ENCODE results near the gene MMP25. TPM values are rescaled to one million over a fixed set of nuclear protein-coding genes. Genes with fewer than 3 reads are reported as not detected.

MMP25 gene
- total RNA-seq, 2 experiments from 2014 or later, result 0.63 to 5.6 TPM

- Histone ChIP-seq H3K9me3 (ENCODE audit: low read length) (no peaks in the 10 kb centered on the region), H3K9me2 (ENCODE audit: insufficient read depth, low read length) (no peaks in the 10 kb centered on the region), H3K4me2 (ENCODE audit: low read length) (no peak within 1 kb of the TSS), H2AFZ (ENCODE audit: low read length) (no peak within 1 kb of the TSS), H3K4me3 (ENCODE audit: low read depth, low read length, poor library complexity, severe bottlenecking) (no peak within 1 kb of the TSS), H4K20me1 (ENCODE audit: insufficient read depth, low read length) (no peaks in the 10 kb centered on the region), H3K79me2 (ENCODE audit: insufficient read depth, low read depth, low read length) (no peaks in the 10 kb centered on the region), H3K36me3 (ENCODE audit: insufficient read depth, low read length) (no peaks in the 10 kb centered on the region), H3K27ac (ENCODE audit: low read depth, low read length, poor library complexity, severe bottlenecking) (no peak within 1 kb of the TSS), H3K4me1 (ENCODE audit: insufficient read depth, low read length, poor library complexity, severe bottlenecking) (no peaks in the 10 kb centered on the region)
- ChIA-PET POLR2A (no interaction called here), CTCF (ENCODE audit: unreplicated experiment) (no interaction called here)
- intact Hi-C loops (cut with micrococcal nuclease; ENCODE audit: unreplicated experiment), result no loop called here
- DNase-seq (ENCODE audit: low spot score), result no peak
- BruUV-seq (replicated peaks), result no TSS peak
- TF ChIP-seq CTCF (conservative IDR thresholded peaks at IDR 0.05; ENCODE audit: low read length) (no peak), EZH2phosphoT487 (IDR thresholded peaks at IDR 0.05; ENCODE audit: borderline replicate concordance, low read depth, low read length) (no peak)
Measured at GRCh38 chr16:3036726-3037315, 9.5 kb upstream of the MMP25 start, which contains the start of gene BICDL2. Gene BICDL2, minus strand, starts transcription at chr16:3036944. Its CDS starts 1,448 bp downstream, at chr16:3035496.

GRCh38 chr16:3038256-3038655 lies 8.1 kb upstream of the MMP25 start:
- no peak overlapping the region for H3K4me3 ChIP-seq (ENCODE audit: low read depth, low read length, poor library complexity, severe bottlenecking)
- H3K36me3 ChIP-seq (ENCODE audit: insufficient read depth, low read length), result no peaks in the 10 kb centered on the region
- no peak overlapping the region for H3K4me2 ChIP-seq (ENCODE audit: low read length)
- DNase-seq (ENCODE audit: low spot score), result no peak
- no peaks in the 10 kb centered on the region for H3K4me1 ChIP-seq (ENCODE audit: insufficient read depth, low read length, poor library complexity, severe bottlenecking)
- no peak overlapping the region for H2AFZ ChIP-seq (ENCODE audit: low read length)
- H3K79me2 ChIP-seq (ENCODE audit: insufficient read depth, low read depth, low read length), result no peaks in the 10 kb centered on the region
- no peaks in the 10 kb centered on the region for H3K9me2 ChIP-seq (ENCODE audit: insufficient read depth, low read length)
- ChIA-PET CTCF (ENCODE audit: unreplicated experiment) (interaction anchor here (1.3 kb wide), 1 partner anchor 10 kb away, joined by 9 read pairs; no protein-coding TSS in a partner anchor), POLR2A (no interaction called here)
- H4K20me1 ChIP-seq (ENCODE audit: insufficient read depth, low read length), result no peaks in the 10 kb centered on the region
- no TSS peak for BruUV-seq (replicated peaks)
- intact Hi-C loops (cut with micrococcal nuclease; ENCODE audit: unreplicated experiment), result no loop called here
- no peaks in the 10 kb centered on the region for H3K9me3 ChIP-seq (ENCODE audit: low read length)
- no peak for TF ChIP-seq CTCF (conservative IDR thresholded peaks at IDR 0.05; ENCODE audit: low read length)
- no peak for TF ChIP-seq EZH2phosphoT487 (IDR thresholded peaks at IDR 0.05; ENCODE audit: borderline replicate concordance, low read depth, low read length)
- no peak overlapping the region for H3K27ac ChIP-seq (ENCODE audit: low read depth, low read length, poor library complexity, severe bottlenecking)

GRCh38 chr16:3038896-3039295 lies 7.5 kb upstream of the MMP25 start:
- CTCF ChIA-PET (ENCODE audit: unreplicated experiment), result interaction anchor here (1.3 kb wide), 1 partner anchor 11 kb away, joined by 9 read pairs; no protein-coding TSS in a partner anchor
- no peak overlapping the region for H3K4me2 ChIP-seq (ENCODE audit: low read length)

More at GRCh38 chr16:3038896-3039295, 7.5 kb upstream of the MMP25 start:
- intact Hi-C loops (cut with micrococcal nuclease; ENCODE audit: unreplicated experiment), result no loop called here
- POLR2A ChIA-PET, result no interaction called here
- no peak overlapping the region for H3K4me3 ChIP-seq (ENCODE audit: low read depth, low read length, poor library complexity, severe bottlenecking)
- H3K36me3 ChIP-seq (ENCODE audit: insufficient read depth, low read length), result no peaks in the 10 kb centered on the region
- no peaks in the 10 kb centered on the region for H4K20me1 ChIP-seq (ENCODE audit: insufficient read depth, low read length)
- no peak overlapping the region for H3K27ac ChIP-seq (ENCODE audit: low read depth, low read length, poor library complexity, severe bottlenecking)
- DNase-seq (ENCODE audit: low spot score), result no peak
- TF ChIP-seq EZH2phosphoT487 (IDR thresholded peaks at IDR 0.05; ENCODE audit: borderline replicate concordance, low read depth, low read length) (no peak), CTCF (conservative IDR thresholded peaks at IDR 0.05; ENCODE audit: low read length) (no peak)
- no peaks in the 10 kb centered on the region for H3K9me2 ChIP-seq (ENCODE audit: insufficient read depth, low read length)
- H3K79me2 ChIP-seq (ENCODE audit: insufficient read depth, low read depth, low read length), result no peaks in the 10 kb centered on the region
- no peaks in the 10 kb centered on the region for H3K4me1 ChIP-seq (ENCODE audit: insufficient read depth, low read length, poor library complexity, severe bottlenecking)
- BruUV-seq (replicated peaks), result no TSS peak
- H3K9me3 ChIP-seq (ENCODE audit: low read length), result no peaks in the 10 kb centered on the region
- no peak overlapping the region for H2AFZ ChIP-seq (ENCODE audit: low read length)

All from OCI-LY7 (cell line).